HK-2 (cell line): ENCODE results near the gene PRDM7.

ENCODE experiments used
- DNase-seq: peaks from one replicate; pipeline ENCODE4 v3.0.0-alpha.2; 2018; ENCODE audit not compliant: unreplicated experiment

PRDM7 gene

GRCh38 chr16:90037276-90037675, 39.9 kb downstream of the PRDM7 start:
- DNase-seq = no peak

DNA sequence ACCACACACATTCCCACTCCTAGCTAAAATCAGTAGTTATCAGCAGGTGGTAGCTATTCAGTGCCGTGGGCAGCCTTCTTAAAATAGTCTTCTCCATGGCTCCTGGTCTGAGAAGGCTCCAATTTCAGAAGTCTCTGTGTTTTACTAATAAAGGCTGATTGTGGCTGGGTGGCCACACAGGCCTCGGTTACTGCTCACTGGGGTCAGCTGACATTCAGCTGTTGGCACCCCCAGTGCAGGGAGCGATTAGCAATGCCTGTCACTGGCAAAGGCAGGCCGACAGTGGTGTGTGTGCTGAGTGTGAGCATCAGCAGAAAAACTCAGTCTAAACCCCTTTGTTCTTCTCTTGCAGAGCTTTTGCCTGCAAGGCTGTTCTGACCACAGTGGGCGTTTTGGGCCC, 41.2 kb downstream of the PRDM7 start:
- DNase-seq = no peak

DNA sequence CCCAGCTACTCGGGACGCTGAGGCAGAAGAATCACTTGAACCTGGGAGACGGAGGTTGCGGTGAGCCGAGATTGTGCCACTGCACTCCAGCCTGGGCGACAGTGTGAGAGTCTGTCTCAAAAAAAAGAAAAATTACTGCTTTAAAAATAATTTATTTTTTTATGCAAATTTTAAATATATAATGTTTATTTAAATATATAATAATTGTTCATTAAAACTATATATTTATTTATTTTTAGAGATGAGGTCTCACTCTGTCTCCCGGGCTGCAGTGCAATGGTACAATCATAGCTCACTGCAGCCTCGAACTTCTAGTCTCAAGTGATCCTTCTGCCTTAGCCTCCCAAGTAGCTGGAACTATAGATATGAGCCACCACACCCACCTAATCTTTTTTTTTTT, 42.6 kb downstream of the PRDM7 start:
- no peak for DNase-seq

GRCh38 chr16:90033387-90033786, 43.7 kb downstream of the PRDM7 start:
- no peak for DNase-seq

DNA sequence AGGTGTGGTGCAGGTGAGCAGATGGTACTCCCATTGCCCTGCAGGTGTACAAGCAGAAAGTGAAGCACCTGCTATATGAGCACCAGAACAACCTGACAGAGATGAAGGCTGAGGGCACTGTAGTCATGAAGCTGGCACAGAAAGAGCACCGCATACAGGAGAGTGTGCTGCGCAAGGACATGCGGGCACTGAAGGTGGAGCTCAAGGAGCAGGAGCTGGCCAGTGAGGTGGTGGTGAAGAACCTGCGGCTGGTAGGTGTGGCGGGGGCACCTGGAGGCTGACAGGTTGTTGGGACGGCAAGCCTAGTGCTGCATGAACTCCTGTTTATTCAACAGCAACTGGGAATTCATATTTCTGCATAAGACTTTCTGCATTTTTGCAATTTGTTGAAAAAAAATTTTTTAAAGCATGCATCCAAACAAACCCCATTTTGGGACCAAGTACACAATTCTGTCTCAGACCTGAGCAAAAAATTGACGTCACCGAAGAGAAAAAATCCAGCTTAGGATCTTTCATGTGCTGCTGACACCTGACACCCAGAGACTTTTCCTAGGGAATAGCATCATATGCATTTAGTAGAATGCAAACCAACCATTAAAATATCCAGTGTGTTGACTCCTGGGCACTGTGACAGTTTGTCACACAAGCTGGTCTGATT, 44.3 kb downstream of the PRDM7 start:
- no peak for DNase-seq

DNA sequence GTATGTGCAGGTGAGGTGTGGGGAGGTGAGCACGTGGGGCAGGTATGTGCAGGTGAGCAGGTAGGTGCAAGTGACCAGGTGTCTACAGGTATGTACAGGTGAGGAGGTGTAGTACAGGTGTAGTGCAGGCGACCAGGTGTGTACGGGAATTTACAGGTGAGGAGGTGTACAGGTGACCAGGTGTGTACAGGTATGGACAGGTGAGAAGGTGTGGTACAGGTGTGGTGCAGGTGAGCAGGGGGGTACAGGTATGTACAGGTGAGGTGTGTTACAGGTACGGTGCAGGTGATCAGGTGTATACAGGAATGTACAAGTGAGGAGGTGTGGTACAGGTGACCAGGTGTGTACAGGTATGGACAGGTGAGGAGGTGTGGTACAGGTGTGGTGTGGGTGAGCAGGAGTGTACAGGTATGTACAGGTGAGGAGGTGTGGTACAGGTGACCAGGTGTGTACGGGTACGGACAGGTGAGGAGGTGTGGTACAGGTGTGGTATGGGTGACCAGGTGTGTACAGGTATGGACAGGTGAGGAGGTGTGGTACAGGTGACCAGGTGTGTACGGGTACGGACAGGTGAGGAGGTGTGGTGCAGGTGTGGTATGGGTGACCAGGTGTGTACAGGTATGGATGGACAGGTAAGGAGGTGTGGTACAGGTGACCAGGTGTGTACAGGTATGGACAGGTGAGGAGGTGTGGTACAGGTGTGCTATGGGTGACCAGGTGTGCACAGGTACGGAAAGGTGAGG, 45.0 kb downstream of the PRDM7 start:
- no peak for DNase-seq

DNA sequence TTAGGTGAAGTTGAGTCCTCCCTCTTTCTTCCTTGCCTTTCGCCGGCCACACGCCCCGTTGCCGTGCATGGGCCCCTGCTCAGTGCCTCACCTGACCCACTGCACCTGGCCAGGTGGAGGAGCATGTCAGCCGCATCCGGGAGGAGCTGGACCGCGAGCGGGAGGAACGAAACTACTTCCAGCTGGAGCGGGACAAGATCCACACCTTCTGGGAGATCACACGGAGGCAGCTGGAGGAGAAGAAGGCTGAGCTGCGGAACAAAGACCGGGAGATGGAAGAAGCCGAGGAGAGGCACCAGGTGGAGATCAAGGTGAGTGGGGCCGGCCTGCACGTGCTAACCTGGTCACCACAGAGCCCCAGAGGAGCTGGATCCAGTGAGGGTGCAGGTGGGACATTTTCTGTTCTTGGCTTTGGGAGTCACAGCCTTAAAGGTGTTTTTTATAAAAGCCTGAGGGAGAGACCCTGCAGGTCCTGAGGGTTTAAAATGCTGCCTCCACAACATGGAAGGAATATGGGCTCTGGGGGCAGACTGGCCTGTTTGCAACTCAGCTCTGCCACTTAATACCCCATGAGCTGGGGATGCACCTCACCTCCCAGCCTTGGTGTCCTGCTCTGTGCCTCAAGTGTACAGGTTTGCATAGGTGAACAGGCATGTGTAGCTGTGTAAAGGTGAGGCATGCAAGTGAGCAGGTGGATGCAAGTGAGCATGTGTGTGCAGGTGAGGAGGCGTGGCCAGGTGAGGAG, 45.8 kb downstream of the PRDM7 start:
- DNase-seq = no peak

GRCh38 chr16:90028985-90029384, 48.1 kb downstream of the PRDM7 start:
- no peak for DNase-seq

DNA sequence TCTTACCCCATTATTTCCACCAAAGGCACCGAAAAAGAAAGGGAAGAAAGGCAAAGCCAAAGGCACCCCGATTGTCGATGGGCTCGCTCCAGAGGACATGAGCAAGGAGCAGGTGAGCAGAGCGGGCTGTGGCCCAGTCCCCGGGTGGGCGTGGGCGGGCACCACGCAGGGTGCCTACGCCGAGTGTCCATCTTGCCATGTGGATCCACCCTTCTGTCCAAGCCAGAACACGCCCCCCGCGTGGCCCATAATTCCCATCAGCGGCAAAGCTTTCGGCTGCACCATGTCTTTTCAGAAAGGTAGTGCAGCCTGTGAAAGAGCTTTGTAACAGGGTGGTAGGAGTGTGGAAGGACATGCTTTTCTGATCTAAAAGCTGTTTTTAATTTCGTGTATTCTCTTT, 49.5 kb downstream of the PRDM7 start:
- no peak for DNase-seq

DNA sequence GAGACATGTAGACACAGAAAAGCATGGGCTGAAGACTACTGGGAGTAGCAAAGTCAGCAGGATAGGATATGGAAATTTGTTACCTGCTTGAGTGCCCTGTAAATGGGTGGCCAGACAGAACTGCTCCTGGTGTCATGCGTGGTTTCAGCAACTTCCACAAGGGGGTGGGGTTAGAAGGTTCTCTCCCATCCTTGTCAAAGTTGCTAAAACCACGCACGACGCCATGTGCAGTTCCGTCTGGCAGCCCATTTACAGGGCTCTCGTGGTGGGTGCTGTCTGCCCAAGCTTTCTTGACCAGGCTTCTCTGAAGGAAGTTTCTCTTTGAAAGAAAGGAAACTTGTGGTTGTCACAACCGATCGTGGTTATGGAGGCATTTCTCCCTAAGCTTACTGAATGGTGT, 51.0 kb downstream of the PRDM7 start:
- no peak for DNase-seq

DNA sequence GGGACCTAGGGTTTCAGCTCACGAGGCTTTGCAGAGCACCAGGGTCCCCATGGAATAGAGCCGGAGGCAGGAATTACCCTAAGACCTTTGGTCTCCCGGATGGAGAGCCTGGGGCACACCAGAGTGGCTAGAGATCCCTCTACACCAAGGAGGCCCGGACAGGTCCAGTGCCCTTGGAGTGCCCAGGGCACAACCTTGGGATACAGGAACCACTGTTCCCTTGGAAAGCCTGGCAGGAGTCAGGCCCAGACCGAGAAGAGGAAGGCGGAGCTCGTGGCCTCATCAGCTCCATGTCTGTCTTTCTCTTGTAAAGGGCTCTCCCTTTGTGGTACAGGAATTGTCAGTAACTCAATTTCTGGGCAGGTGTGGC, 54.1 kb downstream of the PRDM7 start:
- DNase-seq = no peak

GRCh38 chr16:90022209-90023077, 54.7 kb downstream of the PRDM7 start:
- DNase-seq = peak; percentile 90

DNA sequence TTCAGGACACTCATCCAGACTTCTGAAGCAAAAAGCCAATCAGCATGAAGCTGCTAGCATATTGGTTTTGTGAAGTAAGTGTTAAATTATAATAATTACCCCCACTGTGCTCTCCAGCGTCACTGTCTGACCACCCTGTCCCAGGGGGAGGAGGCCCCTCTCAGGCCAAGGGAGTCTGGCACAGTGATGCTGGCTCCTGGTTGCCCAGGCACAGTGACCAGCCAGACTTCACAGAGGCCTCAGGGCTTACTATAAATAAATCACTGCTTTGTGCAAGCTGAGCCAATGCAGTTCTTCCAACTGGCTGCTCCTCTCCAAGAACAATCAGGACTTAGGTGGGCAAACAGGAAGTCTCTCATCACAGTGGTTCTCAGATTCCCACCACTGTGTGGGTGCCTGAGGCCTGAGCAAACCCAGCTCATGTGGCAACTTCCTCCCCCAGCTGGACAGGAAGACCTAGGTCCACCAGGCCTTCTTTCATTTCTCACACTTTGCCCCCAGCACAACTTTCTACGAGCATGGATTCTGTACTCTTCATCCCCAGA, 56.2 kb downstream of the PRDM7 start:
- DNase-seq = no peak

DNA sequence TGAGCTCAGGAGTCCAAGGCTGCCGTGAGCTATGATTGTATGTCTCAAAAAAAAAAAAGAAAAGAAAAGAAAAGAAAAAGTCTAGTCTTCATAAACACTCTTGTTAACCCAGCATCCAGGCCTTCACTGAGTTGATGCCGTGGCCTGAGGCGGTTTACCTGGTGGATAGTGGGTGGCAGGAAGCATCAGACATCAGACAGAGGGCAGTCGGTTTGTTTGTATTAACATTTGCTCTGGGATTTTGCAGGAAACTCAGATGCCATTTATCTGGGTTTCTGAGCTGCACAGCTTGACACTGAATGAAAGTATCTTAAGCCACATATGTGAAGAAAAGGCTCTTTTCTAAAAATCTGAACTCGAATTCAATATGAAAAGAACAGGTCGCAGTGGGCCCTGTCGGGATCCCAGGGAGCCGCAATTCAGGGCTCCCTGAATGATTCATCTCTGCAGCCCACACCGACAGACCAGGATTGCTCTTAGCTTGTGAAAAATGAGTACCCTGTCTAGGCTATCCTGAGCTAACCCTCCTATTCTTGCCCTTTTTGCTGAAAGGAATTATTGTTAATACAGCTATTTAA, 56.8 kb downstream of the PRDM7 start:
- no peak for DNase-seq

GRCh38 chr16:90019543-90020259, 57.4 kb downstream of the PRDM7 start:
- peak; percentile 47 for DNase-seq

- DNase-seq = no peak
Observed at GRCh38 chr16:90018652-90019542, 58.2 kb downstream of the PRDM7 start, which contains the start of gene DBNDD1. DBNDD1 (minus strand) TSS chr16:90019456; CDS start chr16:90019341, 115 bp downstream.

- DNase-seq = no peak
Observed at GRCh38 chr16:90018297-90018651, 58.9 kb downstream of the PRDM7 start.

GRCh38 chr16:90016339-90016950, 60.7 kb downstream of the PRDM7 start:
- DNase-seq = no peak
